Activated CD4-positive, alpha-beta T cell treated with anti-CD3 and anti-CD28 coated beads for 48 hours (primary cell): ENCODE data around the gene TIMM50.

Experiments
- DNase-seq: peaks from one replicate; pipeline ENCODE4 v3.0.0-alpha.2; 2020

The TIMM50 gene

GRCh38 chr19:39539165-39539517, 58.5 kb downstream of the TIMM50 start:
- DNase-seq = no peak

GRCh38 chr19:39539518-39540332, 59.1 kb downstream of the TIMM50 start, which contains the start of gene EID2:
TSS of gene EID2 (minus strand) at chr19:39540161. CDS start at chr19:39540079, 82 bp downstream.
- peak; percentile 97 for DNase-seq

- no peak for DNase-seq
These were observed 59.7 kb downstream of the TIMM50 start for GRCh38 chr19:39540333-39540673.
